GM21526 (cell line): Measurements from ENCODE around the gene SLC25A41.
A peak's percentile ranks its signal among the peaks of the same experiment; 100 is the strongest.
"Not testable (repeated sequence)": the region's sequence is repeated elsewhere in the genome, so short reads cannot be mapped to it uniquely, and the experiment has no call there.

Source experiments
- ATAC-seq: cut with Tn5 transposase; IDR thresholded peaks from one replicate; pipeline ENCODE4 v1.9.1; 2021; ENCODE audit warnings: moderate library complexity; ENCODE audit not compliant: unreplicated experiment, low FRiP score

SLC25A41 gene

DNA sequence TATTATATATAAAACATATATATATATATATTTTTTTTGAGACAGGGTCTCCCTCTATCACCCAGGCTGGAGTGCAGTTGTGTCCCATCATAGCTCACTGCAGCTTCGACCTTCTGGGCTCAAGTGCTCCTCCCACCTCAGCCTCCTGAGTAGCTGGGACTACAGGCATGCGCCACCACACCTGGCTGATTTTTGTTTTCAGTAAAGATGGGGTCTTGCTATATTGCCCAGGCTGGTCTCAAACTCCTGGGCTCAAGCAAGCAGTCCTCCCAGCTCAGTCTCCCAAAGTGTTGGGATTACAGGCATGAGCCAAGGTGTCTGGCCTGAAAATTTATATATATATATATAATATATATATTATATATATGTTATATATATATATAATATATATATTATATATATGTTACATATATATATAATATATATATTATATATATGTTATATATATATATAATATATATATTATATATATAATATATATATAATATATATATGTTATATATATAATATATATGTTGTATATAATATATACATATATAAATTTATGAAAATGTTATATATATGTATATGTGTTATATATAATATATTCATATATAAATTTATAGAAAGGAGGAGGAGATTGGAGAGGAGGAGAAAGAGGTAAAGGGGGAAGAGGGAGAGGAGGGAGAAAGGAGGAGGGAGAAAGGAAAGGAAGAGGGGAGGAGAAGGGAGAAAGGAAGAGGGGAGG is 4.7 kb downstream of the SLC25A41 start:
- not testable (repeated sequence) for ATAC-seq

DNA sequence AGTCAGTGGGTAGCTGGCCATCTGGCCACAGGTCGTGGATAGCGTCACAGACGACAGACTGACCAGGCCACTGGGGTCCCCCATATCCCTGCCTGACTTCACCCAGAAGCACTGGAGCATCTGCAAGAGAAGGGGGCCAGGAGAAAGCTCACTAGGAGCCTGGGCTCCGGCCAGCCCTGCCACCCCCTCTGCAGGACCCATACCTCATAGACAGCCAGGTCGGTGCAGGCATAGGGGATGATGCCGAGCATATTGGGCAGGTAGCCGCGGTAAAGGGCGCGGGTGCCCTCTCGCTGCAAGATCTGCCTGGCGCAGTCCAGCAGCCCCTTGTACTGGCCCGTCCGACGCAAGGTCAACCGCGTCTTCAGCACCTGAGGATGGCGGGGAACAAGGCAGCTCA is 6.4 kb downstream of the SLC25A41 start:
- no peak for ATAC-seq

DNA sequence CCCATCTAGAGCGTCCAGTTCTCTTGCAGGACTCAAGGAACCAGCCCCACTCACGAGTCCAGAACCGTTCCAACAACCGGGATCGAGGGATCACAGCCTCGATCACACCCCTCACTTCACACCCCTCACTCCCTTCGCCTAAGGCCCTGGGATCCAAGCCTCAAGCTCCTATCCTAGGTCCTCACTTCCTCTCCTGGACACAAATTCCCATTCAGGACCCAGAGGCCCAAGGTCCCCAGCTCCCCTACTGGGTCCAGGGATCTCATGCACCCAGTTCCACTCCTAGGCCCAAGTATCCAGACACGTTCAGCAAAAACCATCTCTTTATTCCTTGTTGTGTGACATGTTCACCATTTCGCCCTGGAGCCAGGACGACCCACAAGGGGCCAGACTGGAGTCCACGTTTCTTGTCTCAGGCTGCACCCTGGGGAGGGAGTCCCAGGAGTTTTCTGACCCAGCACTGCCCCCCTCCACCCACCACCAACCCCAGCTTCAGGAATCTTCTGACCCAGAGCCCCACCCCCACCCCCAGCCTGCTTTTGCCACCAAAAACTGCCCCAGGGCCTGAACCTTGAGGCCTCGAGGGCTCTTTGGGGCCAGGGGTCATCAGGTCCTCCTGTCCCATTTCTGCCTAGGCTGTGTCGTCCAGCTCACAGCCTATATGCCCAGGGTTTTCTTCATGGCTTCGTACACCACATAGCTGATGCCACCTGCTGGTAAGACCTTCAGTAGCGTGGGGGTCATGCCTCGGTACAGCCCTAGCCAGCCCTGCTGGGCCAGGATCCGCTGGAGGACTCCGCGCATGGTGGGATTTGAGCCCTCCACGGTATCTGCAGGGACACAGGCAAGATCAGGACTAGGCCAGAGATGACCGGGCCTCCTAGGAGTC is 7.6 kb downstream of the SLC25A41 start:
- ATAC-seq = no peak

DNA sequence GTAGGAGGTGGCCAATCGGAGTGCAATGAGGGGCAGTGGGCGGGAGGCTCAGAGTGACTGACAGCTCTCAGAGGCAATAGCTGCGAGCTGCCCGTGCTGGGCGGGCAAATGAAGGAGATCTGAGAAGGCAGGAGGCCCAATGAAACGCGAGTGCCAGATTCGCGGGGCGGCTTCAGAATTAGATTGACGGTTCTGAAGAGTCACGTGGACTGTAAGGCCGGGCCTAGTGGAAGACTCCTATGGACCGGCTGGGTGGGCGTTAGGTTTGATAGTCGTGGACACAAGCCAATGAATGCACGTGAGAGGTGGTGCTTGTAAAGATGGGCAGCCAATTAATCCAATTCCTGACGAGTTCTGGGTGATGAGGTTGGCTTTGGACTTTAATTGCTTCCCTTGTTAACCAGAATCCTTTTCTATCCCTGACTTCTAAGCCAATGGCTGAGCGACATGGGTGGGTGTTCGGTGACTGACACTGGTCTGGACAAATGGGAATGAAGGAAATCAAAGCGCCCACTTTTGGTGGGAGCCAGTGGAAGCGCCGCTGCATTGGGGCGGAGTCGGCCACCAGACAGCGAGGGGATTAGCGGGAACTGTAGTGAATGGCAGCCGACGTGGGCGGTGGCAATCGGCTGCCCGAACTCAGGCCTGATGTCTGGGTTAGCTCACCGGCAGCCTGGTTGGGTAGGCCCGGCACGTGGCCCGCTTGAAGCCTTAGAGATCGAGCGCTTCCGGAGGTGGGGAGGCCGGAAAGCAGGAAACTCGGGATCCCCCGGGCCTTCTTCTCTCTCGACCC is 8.4 kb downstream of the SLC25A41 start:
- ATAC-seq = peak; percentile 83

DNA sequence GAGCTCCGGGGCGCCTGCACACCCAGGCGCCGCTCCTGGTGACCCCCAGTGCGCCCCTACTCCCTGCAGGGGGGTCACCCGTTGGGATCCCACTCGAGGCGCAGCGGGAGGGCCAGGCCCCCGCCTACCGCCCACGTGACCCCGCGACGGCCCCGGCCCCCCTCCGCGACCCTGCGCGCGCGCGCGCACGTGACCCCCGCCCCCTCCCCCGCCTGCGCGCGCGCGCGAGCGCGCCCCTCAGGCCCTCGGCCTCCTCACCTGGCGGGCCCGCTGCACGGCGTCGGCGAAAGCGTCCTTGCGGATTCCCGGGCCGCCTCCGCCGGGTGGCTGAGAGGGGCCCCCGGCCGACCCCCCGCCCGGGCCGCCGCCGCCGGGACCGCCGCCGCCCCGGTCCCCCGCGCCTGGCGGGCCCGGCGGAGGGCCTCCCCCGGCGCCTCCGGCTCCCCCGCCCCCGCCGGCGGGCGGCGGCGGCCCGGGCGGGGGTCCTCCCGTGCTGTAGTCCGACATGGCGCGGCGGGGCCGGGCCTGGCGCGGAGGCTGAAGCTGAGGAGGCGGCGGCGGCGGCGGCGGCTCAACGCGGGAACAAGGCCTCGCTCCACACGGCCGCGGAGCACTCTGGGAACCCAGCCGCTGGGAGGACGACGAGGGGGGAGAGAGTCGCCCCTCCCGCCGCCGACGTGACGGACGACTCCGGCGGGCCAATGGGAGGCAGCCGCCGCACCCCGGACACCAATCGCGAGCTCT is 9.2 kb downstream of the SLC25A41 start, which contains the start of gene KHSRP:
Gene KHSRP (minus strand): TSS at position 617 of the 744 bp plus-strand sequence. CDS start 110 bp downstream, at position 507.
- no peak for ATAC-seq

DNA sequence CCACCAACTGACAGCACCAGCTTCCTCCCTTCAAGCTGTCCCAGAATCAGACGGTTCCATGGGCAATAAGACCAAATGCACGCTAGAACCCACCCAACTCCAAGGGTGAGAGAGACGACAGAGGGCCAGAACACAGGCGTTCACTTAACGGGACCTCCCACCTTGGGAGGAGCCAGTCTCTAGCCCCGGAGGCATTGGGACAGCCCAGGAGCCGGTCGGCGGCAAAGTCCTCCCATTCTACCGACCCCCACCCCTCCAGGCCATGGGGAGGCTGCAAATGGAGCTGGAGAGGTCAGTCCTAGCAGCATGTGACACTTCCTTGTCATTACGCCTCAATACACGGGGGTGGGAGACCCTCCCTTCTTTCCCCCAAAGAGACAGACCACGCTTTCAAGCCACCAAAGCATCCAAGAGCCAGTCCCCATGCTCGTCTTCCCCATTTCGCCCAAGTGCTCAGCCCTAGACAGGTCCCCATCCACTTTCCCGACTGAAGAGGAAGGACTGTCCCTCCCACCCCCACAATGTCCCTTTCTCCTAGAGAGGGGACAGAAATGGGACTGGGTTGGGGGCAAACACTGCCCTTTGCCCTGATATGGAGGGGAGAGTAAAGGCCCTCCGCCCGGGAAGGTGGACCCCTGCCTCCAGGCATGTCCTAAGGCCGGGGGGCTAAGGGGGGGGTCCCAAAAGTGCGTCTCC is 9.9 kb downstream of the SLC25A41 start:
- no peak for ATAC-seq

DNA sequence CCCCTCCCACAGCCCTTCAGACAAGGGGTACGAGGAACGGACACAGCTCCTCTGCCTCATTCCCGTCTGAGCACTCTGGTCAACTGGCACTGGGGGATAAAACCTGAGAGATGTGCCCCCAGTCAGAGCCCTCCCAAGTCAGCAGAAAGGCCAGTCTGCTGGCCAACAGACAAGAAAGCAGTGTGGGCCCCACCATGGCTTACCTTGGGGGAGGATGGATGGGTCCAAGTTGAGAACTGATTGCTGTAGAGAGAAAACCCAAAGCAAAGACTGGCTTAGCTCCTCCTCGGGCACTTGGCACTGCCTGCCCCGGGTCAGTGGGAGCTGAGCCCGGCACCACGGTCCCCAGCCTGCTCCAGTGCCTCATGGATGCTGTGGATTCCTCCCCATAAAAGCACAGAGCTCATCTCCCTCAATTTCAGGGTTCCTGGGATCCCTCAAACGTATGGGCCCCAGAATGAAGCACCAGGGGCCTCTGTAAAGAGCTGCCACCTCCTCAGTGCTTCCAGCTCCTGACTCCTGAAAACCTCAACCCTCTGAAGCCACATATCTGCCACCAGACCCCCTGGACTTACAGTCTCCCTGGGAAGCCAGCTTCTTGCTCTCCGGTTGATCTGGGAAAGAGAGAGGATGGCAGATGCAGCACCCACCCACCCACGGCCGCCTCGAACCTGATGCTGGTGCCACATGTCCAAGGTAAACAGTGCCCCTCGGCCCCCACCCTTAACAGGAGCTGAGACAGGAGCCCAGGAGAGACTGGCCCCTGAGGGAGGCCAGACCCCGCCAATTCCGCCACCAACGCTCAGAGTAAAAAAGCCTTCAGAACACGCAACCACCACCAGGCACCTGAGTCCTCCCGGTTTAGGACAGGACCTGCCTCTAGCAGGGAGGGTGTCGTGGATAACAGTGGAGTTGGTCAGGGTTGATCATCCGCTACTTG is 12.2 kb downstream of the SLC25A41 start:
- ATAC-seq = no peak

DNA sequence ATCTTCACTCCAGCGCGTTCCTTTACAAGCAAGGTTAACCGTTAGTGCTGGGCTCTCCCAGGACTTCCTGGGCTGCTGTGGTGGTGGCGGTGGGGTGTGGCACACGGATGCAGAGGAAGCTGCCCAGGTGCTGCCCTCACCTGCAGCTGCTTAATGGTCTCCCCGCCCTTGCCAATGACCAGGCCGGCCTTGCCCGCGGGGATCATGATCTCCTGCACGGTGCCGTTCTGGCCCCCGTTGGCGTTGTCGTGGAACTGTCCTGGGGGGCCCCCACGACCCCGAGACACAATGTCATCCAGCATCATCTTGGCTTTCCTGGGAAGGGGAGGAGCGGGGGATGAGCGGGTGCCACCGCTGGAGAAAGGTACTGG is 15.0 kb downstream of the SLC25A41 start:
- no peak for ATAC-seq

DNA sequence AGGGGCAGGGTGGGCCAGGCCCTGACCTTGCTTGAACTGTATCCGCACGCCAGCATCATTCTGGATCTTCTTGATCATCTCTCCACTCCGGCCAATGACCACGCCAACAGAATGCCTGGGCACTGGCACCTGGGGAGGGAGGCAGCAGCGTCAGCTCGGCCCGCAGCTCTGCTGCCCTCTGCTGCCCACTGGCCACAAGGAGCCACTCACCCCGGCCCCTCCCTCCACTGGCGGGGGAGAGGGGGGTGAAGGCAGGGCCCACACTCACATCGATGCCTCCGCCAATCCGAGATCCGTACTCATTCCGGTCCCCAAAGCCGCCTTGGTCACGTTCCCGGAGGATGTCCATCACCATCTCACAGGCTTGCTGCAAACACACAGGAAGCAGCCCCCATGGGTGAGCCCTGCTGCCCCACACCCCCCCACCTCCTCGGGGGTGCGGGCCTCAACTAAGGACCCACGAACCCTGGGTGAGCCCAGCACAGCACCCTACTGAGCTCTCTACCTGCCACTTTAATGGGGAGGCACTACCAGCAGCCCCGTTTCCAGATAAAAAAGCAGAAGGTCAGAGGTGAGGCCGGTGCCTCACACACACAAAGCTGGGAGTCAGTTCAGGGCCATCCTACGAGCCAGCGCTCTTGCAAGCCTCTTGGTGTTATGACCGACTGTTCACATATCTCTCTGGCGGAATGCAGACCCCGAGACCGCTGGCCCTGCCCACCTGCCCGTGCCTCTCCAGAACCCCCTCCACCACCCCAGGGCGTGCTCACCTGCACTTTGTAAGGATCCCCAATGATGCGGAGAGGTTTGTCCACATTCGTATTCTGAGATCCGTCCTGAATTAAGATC is 15.6 kb downstream of the SLC25A41 start:
- no peak for ATAC-seq

DNA sequence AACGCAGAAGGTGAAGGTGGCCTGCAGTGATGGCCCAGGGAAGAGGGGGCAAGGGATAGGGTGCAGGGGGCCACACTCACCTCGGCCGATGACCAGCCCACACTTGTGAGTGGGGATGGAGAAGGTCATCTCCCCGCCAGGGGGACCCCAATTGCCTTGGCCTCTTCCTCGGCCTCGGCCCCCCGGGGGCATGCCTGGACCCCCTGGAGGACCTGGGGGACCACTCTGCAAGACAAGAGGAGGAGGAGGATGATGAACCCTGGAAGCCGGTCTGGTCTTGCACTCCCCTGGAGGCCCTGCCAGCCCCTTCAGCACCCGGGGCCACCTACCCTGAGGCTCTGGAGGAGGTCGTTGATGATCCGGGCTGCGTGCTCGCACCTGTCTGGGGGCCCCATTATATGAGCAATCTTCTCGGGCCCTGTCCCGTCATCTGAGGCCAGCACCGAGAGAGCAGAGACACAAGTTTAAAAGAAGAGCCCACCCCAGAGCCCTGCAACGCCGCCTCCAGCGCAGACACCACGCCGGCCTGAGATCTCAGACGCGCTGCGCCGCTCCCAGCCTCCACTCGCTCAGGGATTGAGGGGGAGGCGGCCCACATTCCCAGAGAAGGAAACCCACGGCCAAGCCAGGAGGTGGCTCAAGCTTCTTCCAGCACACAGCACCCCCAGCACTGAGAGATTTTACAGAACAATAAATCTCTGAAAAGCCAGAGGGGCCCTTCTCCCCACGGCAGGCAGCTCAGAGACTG is 16.7 kb downstream of the SLC25A41 start:
- ATAC-seq = no peak

DNA sequence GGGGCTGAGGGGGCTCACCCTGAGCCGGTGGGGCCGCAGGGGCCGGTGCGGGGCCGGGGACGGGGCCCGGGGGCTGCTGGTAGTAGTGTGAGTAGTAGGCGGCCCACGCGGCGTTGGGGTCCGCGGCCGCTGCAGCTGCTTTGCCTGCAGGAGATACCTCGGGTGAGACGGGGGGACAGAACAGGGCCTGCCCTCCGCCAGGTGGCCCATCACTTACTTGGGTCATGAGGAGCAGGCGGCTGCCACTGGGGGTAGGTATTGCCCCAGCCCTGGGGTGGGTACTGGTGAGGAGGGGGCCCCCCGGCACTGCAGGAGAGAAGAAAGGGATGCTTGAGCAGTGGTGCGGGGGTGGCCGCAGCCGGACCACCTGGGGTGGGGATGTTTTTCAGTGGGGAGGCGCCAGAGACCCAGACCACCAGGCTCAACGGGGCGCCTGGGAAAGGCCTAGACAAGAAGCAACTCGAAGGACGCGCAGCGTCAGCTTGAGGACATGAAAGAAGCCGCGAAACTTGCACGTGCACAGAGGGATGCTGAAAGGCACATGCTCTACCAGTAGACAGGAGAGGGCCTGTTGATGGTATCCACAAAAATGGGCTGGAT is 17.9 kb downstream of the SLC25A41 start:
- no peak for ATAC-seq

DNA sequence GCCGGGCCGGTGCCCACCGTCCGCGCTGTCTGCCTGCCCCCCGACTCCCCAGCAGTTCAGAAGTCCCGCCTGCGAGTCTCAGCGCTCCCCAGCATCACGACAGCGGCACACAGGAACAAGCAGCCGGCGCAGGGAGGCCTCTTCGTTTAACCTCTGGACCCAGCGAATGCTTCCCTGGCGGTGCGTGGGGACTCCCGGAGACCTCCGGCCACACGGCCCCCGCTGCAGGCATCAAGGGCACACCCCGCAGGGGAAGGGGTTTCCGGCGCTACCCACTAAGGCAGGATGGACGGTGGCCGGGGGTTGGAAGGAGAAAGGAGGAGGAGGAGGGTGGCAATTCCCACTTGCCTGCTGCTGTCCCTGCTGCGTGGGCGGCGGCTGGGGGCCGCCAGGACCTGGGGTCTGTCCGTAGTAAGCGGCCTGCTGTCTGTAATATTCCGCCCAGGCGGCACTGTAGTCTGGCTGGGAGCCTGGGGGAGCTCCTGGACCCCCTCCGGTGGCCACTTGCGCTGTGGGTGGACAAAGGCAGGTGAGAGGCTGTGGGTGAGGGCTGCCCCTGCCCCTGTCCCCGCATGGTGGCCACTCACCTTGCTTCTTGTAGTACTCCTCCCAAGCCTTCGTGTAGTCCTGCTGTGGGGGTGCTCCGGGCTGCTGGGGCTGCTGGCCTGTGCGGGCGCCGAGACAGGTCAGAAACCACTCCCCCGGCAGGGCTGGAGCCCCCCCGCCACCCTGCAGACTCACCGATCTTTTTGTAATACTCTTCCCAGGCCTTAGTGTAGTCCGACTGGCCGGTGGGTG is 18.6 kb downstream of the SLC25A41 start:
- ATAC-seq = no peak

DNA sequence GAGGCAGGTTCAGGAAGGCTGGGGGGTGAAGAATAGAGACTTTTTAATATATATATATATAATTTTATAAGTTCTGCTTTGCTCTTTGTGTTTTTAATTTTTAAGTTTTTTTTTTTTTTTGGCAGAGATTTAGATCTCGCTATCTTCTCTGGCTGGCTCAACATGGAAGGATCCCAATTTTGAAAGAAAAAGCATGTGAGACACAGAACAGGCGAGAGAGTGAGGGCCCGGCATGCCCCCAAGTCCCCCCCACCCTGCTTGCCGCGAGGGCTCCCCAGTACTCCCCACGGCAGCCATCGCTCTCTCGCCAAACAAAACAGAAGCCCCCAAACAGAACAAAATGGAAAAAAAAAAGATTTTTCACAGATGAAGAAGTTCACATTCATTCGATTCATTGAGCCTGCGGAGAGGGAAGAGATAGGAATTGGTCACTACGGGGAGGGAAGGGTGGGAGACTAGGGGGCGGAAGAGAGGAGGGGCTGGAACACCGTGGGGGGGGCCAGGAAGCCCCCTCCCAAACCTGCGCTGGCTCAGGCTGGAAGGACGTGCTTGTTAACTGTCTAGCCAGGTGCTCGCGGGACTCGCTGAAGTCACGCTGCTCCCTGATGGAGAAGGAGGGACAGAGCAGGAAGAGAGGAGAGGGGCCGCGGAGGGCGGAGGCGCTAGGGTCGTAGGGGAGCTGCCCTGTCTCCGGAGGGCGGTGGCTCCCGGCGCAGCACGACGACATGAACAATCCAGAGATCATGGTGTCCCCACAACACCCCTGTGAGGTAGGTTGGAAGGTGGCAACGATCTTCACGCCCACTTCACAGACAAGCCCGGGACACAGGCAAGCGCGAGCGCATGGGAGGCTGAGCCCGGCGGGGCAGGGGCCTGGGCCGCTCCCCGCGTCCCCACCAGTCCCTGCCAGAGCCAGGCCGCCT is 19.6 kb downstream of the SLC25A41 start:
- ATAC-seq = no peak

DNA sequence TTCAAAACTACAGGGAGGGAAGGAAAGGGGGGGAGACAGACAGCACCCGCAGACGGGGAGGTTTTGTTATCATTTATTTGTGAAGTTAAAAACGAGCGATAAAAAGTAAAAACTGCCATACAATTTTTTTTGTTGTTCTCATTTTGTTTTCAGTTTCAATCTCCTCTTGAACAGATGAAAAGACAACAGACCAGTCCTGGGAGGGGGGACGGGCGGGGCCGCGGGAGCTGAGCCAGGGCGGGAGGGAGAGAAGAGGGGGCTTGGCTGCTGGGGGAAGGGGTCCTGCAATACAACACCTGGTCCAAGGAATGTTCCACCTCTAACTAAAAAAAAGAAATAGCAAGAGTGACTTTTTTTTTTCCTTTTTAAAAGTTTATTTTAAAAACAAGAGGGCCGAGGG is 20.3 kb downstream of the SLC25A41 start:
- no peak for ATAC-seq
